GM12875 (cell line): ENCODE data around the gene CORO6.

Experiments used
- H3K4me3 ChIP-seq: one replicate; pipeline ENCODE4 v1.5.1; 2011; ENCODE audit warnings: low read depth, low read length, control low read depth
- TF ChIP-seq, protein P1 (sequence below): IDR thresholded peaks from 2 replicates; pipeline ENCODE4 v1.5.1; 2011; ENCODE audit warnings: low read depth, mild to moderate bottlenecking, control low read depth, inconsistent platforms, low read length, moderate library complexity, borderline replicate concordance; ENCODE audit not compliant: insufficient read depth

CORO6 gene

DNA sequence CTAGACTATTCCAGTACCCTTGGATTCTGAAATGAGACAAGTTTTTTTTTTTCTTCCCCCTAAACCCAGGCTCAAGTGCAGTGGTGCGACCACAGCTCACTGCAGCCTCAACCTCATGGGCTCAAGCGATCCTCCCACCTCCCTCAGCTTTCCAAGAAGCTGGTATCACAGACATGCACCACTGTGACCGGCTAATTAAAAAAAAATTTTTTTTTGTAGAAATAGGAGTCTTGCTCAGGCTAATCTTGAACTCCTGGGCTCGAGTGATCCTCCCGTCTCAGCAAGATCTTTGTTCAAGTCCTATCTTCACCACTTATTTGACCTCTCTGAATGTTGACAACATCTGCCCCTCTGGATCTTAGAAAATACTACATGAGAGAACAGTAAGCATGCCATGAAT is 26.6 kb upstream of the CORO6 start:
- no peak overlapping the region for H3K4me3 ChIP-seq
- TF ChIP-seq, protein P1, sequence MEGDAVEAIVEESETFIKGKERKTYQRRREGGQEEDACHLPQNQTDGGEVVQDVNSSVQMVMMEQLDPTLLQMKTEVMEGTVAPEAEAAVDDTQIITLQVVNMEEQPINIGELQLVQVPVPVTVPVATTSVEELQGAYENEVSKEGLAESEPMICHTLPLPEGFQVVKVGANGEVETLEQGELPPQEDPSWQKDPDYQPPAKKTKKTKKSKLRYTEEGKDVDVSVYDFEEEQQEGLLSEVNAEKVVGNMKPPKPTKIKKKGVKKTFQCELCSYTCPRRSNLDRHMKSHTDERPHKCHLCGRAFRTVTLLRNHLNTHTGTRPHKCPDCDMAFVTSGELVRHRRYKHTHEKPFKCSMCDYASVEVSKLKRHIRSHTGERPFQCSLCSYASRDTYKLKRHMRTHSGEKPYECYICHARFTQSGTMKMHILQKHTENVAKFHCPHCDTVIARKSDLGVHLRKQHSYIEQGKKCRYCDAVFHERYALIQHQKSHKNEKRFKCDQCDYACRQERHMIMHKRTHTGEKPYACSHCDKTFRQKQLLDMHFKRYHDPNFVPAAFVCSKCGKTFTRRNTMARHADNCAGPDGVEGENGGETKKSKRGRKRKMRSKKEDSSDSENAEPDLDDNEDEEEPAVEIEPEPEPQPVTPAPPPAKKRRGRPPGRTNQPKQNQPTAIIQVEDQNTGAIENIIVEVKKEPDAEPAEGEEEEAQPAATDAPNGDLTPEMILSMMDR = no peak

DNA sequence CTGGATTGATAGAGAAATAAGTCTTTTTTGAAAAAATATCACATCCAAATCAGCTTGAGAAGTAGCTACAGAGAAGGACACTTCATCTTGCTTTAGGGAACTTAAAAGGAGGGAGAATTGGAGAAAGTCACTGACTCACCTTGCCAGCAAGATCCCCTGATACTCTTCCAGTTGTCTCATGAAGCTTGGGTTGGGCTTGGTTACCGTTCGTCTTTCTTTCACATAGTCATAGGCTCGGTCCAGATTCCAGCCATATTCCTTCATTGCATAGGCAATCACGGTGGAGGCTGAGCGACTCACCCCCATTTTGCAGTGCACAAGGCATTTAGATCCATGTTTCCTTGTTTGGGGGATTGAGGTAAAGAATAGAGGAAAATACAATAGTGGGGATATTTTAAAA is 25.3 kb upstream of the CORO6 start:
- TF ChIP-seq, protein P1 = no peak
- H3K4me3 ChIP-seq = no peak overlapping the region

DNA sequence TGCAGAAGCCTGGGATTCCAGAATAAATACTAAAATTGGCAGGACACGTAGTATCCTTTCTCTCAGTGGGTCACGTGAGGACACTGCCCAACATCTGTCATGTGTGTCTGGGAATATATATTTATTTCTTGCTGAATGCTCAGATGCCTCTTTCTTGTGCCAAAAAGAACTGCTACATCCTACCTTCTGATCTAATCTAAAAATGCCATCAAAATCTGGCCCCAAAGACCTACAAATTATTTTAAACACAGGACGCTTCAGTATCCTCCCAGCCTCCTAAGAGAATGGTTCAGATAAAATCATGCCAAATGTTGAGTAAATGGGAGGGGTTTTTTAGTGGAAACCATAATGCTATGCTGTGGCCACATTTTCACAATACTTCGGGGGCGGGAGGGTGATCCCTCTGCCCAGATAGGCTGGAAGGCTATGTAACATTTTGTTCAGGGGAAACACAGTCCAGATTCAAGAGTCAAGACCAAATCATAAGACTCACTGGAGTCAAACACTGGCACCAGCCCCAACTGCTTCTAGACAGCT is 22.9 kb upstream of the CORO6 start:
- H3K4me3 ChIP-seq = no peak overlapping the region
- TF ChIP-seq, protein P1 = no peak

DNA sequence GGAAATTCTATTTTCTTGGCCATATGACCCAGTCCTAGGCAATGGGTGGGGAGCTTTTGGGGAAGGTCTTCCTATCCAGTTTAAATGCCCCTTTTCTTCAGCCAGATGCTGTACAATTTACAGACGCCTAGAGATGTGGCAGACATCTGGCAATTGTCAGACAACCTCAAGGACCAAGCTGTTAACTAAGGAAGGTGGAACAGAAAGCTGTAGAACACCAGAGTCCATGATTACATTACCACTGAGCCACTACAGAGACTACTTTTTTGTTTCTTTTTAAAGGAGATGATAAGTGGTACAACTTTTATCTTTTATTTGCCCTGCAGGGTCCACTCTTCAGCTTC is 21.1 kb upstream of the CORO6 start:
- H3K4me3 ChIP-seq = no peak overlapping the region
- TF ChIP-seq, protein P1 = no peak

DNA sequence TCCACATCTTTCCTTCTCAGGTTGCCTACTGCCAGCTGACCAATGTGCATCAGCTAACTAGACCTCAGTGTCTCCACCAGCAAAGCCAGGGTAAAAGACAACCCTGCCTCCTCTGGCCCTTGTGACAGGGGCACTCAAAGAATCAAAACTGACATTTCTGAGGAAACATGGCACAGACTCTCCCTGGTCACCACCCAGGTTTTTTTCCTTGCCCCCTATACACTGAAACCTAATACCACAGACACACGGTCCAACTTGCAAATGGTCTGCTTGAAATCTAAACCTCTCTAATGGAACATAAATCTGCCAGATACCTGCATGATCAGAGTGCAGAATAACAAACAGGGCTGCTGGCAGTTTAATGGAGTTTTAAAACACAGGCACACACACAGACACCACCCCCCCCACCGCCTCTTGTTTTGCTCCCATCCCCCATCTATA is 19.5 kb upstream of the CORO6 start:
- no peak overlapping the region for H3K4me3 ChIP-seq
- TF ChIP-seq, protein P1 = no peak

DNA sequence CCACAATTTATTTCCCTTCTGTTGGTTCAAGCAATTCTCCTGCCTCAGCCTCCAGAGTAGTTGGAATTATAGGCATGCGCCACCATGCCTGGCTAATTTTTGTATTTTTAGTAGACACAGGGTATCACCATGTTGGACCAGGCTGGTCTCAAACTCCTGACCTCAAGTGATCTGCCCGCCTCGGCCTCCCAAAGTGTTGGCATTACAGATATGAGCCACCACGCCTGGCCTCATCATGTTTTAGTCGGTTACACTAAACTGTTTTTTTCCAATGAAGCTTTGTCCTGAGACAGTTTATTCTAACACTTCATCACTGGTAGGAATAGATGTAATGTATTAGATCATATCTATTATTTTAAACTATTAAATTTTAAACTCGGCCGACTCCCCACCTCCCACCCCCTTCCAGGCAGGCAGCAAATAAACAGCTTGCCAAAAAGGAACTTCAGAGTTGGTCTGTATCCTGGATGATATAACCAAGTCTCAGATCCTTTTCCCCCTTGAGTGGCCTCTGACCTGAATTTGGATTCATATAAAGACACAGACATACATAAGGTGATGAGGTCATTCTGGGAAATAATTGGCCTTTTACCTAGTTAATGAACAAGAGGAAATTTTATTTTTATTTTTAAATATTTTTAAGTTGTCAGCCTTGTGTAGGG is 18.4 kb upstream of the CORO6 start:
- no peak overlapping the region for H3K4me3 ChIP-seq

DNA sequence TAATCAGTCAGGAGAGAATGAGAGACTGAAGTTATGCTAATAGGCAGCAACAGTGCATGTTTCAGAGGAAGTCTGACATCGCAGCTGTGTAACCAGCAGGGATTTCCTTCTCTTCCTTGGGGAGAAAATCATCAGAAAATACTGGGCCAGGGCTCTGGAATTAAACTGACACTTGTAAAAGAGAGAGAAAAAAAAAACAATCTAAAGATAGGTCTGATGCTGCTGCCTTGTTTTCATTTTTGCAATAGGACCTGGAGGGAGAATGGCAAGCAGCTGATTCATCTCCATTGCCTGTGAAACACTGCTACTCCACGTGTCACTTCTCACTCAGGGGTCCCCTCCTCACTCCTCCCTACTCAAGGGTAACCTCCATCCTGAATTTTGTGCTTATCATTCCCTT is 17.7 kb upstream of the CORO6 start:
- no peak overlapping the region for H3K4me3 ChIP-seq
- TF ChIP-seq, protein P1 = no peak

More for the DNA sequence above, 18.4 kb upstream of the CORO6 start:
- TF ChIP-seq, protein P1 = no peak
